ENCODE measurements around the gene ZDHHC4. TPM values are rescaled to one million over a fixed set of nuclear protein-coding genes. Genes with fewer than 3 reads are reported as not detected.

Gene ZDHHC4
- 65.4 TPM for polyA plus RNA-seq
- long read RNA-seq, donor 1, partial matches to known transcripts: 11 of 22 reads
- long read RNA-seq, donor 1, other reads (novel, unspliced or antisense): 0 of 22 reads
- long read RNA-seq, donor 2, transcript ZDHHC4-205 (8 exons, 1,552 nt): major isoform, 7 of 42 reads
- long read RNA-seq, donor 2, transcript ZDHHC4-201 (8 exons, 1,259 nt): major isoform, 7 of 42 reads
- long read RNA-seq, donor 2, transcript ZDHHC4-203 (9 exons, 1,461 nt): minor isoform, 5 of 42 reads
- long read RNA-seq, donor 2, partial matches to known transcripts: 22 of 42 reads
- long read RNA-seq, donor 2, other reads (novel, unspliced or antisense): 0 of 42 reads
- long read RNA-seq, donor 3, transcript ZDHHC4-208 (2 exons, 718 nt): major isoform, 10 of 48 reads
- long read RNA-seq, donor 3, transcript ZDHHC4-201 (8 exons, 1,259 nt): minor isoform, 8 of 48 reads
- long read RNA-seq, donor 3, transcript ZDHHC4-203 (9 exons, 1,461 nt): minor isoform, 5 of 48 reads
- long read RNA-seq, donor 3, transcript ZDHHC4-205 (8 exons, 1,552 nt): minor isoform, 8 of 48 reads
- long read RNA-seq, donor 3, partial matches to known transcripts: 15 of 48 reads
- long read RNA-seq, donor 3, other reads (novel, unspliced or antisense): 0 of 48 reads
- long read RNA-seq, donor 4, partial matches to known transcripts: 6 of 8 reads
- long read RNA-seq, donor 4, other reads (novel, unspliced or antisense): 0 of 8 reads
- long read RNA-seq, donor 5, partial matches to known transcripts: 10 of 18 reads
- long read RNA-seq, donor 5, other reads (novel, unspliced or antisense): 0 of 18 reads
- long read RNA-seq, donor 6, transcript ZDHHC4-205 (8 exons, 1,552 nt): major isoform, 5 of 45 reads
- long read RNA-seq, donor 6, partial matches to known transcripts: 29 of 45 reads
- long read RNA-seq, donor 6, other reads (novel, unspliced or antisense): 0 of 45 reads
- long read RNA-seq, donor 7, transcript ZDHHC4-208 (2 exons, 718 nt): major isoform, 6 of 16 reads
- long read RNA-seq, donor 7, transcript ZDHHC4-201 (8 exons, 1,259 nt): minor isoform, 5 of 16 reads
- long read RNA-seq, donor 7, partial matches to known transcripts: 0 of 16 reads
- long read RNA-seq, donor 7, other reads (novel, unspliced or antisense): 0 of 16 reads
- long read RNA-seq, donor 8, transcript ZDHHC4-201 (8 exons, 1,259 nt): major isoform, 8 of 90 reads
- long read RNA-seq, donor 8, transcript ZDHHC4-203 (9 exons, 1,461 nt): major isoform, 8 of 90 reads
- long read RNA-seq, donor 8, transcript ZDHHC4-208 (2 exons, 718 nt): minor isoform, 7 of 90 reads
- long read RNA-seq, donor 8, partial matches to known transcripts: 58 of 90 reads
- long read RNA-seq, donor 8, other reads (novel, unspliced or antisense): 0 of 90 reads
- long read RNA-seq, donor 9, transcript ZDHHC4-208 (2 exons, 718 nt): minor isoform, 6 of 42 reads
- long read RNA-seq, donor 9, transcript ZDHHC4-201 (8 exons, 1,259 nt): minor isoform, 7 of 42 reads
- long read RNA-seq, donor 9, transcript ZDHHC4-205 (8 exons, 1,552 nt): minor isoform, 5 of 42 reads
- long read RNA-seq, donor 9, transcript ZDHHC4-203 (9 exons, 1,461 nt): major isoform, 10 of 42 reads
- long read RNA-seq, donor 9, partial matches to known transcripts: 9 of 42 reads
- long read RNA-seq, donor 9, other reads (novel, unspliced or antisense): 0 of 42 reads
- long read RNA-seq, donor 10, transcript ZDHHC4-203 (9 exons, 1,461 nt): minor isoform, 8 of 37 reads
- long read RNA-seq, donor 10, transcript ZDHHC4-201 (8 exons, 1,259 nt): major isoform, 12 of 37 reads
- long read RNA-seq, donor 10, transcript ZDHHC4-205 (8 exons, 1,552 nt): minor isoform, 7 of 37 reads
- long read RNA-seq, donor 10, partial matches to known transcripts: 5 of 37 reads
- long read RNA-seq, donor 10, other reads (novel, unspliced or antisense): 0 of 37 reads
- long read RNA-seq, donor 11, transcript ZDHHC4-201 (8 exons, 1,259 nt): minor isoform, 5 of 41 reads
- long read RNA-seq, donor 11, transcript ZDHHC4-205 (8 exons, 1,552 nt): major isoform, 6 of 41 reads
- long read RNA-seq, donor 11, transcript ZDHHC4-203 (9 exons, 1,461 nt): minor isoform, 5 of 41 reads
- long read RNA-seq, donor 11, partial matches to known transcripts: 21 of 41 reads
- long read RNA-seq, donor 11, other reads (novel, unspliced or antisense): 0 of 41 reads

- Histone ChIP-seq H3K27ac (ENCODE audit: low read length) (peak within 1 kb of the TSS; percentile 77), H3K27me3 (ENCODE audit: control insufficient read depth, insufficient read depth, low read length) (no peaks in the 10 kb centered on the region), H3K4me1 (ENCODE audit: control insufficient read depth, insufficient read depth, low read length) (peaks cover 5% of the 10 kb centered on the region), H3K36me3 (ENCODE audit: control insufficient read depth, insufficient read depth, low read length) (peaks cover 21% of the 10 kb centered on the region), H3K9me3 (ENCODE audit: control insufficient read depth, low read depth, low read length) (no peaks in the 10 kb centered on the region), H3K4me3 (ENCODE audit: low read length) (peak within 1 kb of the TSS; percentile 75)
- no CpG with 5 or more reads among the region's 51 CpGs for WGBS (ENCODE audit: insufficient coverage, low lambda C conversion rate)
- peak; percentile 89 to 93 for DNase-seq
Measured at GRCh38 chr7:6577369-6578113, at the start of gene ZDHHC4. ZDHHC4 (plus strand) TSS chr7:6577454; CDS start chr7:6580562, 3,108 bp downstream.

- Histone ChIP-seq H3K27me3 (ENCODE audit: control insufficient read depth, insufficient read depth, low read length) (peaks cover 77% of the 10 kb centered on the region), H3K4me1 (ENCODE audit: control insufficient read depth, insufficient read depth, low read length) (peaks cover 10% of the 10 kb centered on the region), H3K27ac (ENCODE audit: low read length) (no peak overlapping the region), H3K36me3 (ENCODE audit: control insufficient read depth, insufficient read depth, low read length) (no peaks in the 10 kb centered on the region), H3K4me3 (ENCODE audit: low read length) (no peak overlapping the region), H3K9me3 (ENCODE audit: control insufficient read depth, low read depth, low read length) (no peaks in the 10 kb centered on the region)
- no peak for DNase-seq
- no CpG with 5 or more reads among the region's 13 CpGs for WGBS (ENCODE audit: insufficient coverage, low lambda C conversion rate)
Measured at GRCh38 chr7:6528401-6529130, 48.7 kb upstream of the ZDHHC4 start.

- no CpG with 5 or more reads among the region's 6 CpGs for WGBS (ENCODE audit: insufficient coverage, low lambda C conversion rate)
- H3K27me3 ChIP-seq (ENCODE audit: control insufficient read depth, insufficient read depth, low read length): peaks cover 84% of the 10 kb centered on the region
- DNase-seq: no peak
Measured at GRCh38 chr7:6529643-6530042, 47.6 kb upstream of the ZDHHC4 start.

GRCh38 chr7:6530626-6531491 is 46.4 kb upstream of the ZDHHC4 start:
- no CpG with 5 or more reads among the region's 74 CpGs for WGBS (ENCODE audit: insufficient coverage, low lambda C conversion rate)
- DNase-seq: no peak
- Histone ChIP-seq H3K27me3 (ENCODE audit: control insufficient read depth, insufficient read depth, low read length) (peaks cover 88% of the 10 kb centered on the region), H3K36me3 (ENCODE audit: control insufficient read depth, insufficient read depth, low read length) (no peaks in the 10 kb centered on the region), H3K4me1 (ENCODE audit: control insufficient read depth, insufficient read depth, low read length) (peaks cover 10% of the 10 kb centered on the region), H3K27ac (ENCODE audit: low read length) (no peak overlapping the region), H3K4me3 (ENCODE audit: low read length) (no peak overlapping the region), H3K9me3 (ENCODE audit: control insufficient read depth, low read depth, low read length) (no peaks in the 10 kb centered on the region)

More at GRCh38 chr7:6529643-6530042, 47.6 kb upstream of the ZDHHC4 start:
- peaks cover 10% of the 10 kb centered on the region for H3K4me1 ChIP-seq (ENCODE audit: control insufficient read depth, insufficient read depth, low read length)
- H3K27ac ChIP-seq (ENCODE audit: low read length): no peak overlapping the region
- no peaks in the 10 kb centered on the region for H3K36me3 ChIP-seq (ENCODE audit: control insufficient read depth, insufficient read depth, low read length)
- H3K4me3 ChIP-seq (ENCODE audit: low read length): no peak overlapping the region
- H3K9me3 ChIP-seq (ENCODE audit: control insufficient read depth, low read depth, low read length): no peaks in the 10 kb centered on the region

GRCh38 chr7:6531492-6532279 is 45.6 kb upstream of the ZDHHC4 start:
- DNase-seq: no peak
- Histone ChIP-seq H3K36me3 (ENCODE audit: control insufficient read depth, insufficient read depth, low read length) (no peaks in the 10 kb centered on the region), H3K4me3 (ENCODE audit: low read length) (no peak overlapping the region), H3K9me3 (ENCODE audit: control insufficient read depth, low read depth, low read length) (no peaks in the 10 kb centered on the region), H3K27ac (ENCODE audit: low read length) (no peak overlapping the region), H3K27me3 (ENCODE audit: control insufficient read depth, insufficient read depth, low read length) (peaks cover 90% of the 10 kb centered on the region), H3K4me1 (ENCODE audit: control insufficient read depth, insufficient read depth, low read length) (peaks cover 9% of the 10 kb centered on the region)
- WGBS (ENCODE audit: insufficient coverage, low lambda C conversion rate): 14% methylated on average over 1 of the region's 19 CpGs

- no peak for DNase-seq
- H3K4me3 ChIP-seq (ENCODE audit: low read length): no peak overlapping the region
- no CpG with 5 or more reads among the region's 7 CpGs for WGBS (ENCODE audit: insufficient coverage, low lambda C conversion rate)
- no peaks in the 10 kb centered on the region for H3K36me3 ChIP-seq (ENCODE audit: control insufficient read depth, insufficient read depth, low read length)
- peaks cover 5% of the 10 kb centered on the region for H3K4me1 ChIP-seq (ENCODE audit: control insufficient read depth, insufficient read depth, low read length)
- peaks cover 88% of the 10 kb centered on the region for H3K27me3 ChIP-seq (ENCODE audit: control insufficient read depth, insufficient read depth, low read length)
- no peak overlapping the region for H3K27ac ChIP-seq (ENCODE audit: low read length)
- H3K9me3 ChIP-seq (ENCODE audit: control insufficient read depth, low read depth, low read length): no peaks in the 10 kb centered on the region
Measured at GRCh38 chr7:6532516-6532915, 44.7 kb upstream of the ZDHHC4 start.

- H3K4me3 ChIP-seq (ENCODE audit: low read length): no peak overlapping the region
- H3K36me3 ChIP-seq (ENCODE audit: control insufficient read depth, insufficient read depth, low read length): no peaks in the 10 kb centered on the region
- 20% methylated on average over 1 of the region's 12 CpGs for WGBS (ENCODE audit: insufficient coverage, low lambda C conversion rate)
- no peaks in the 10 kb centered on the region for H3K9me3 ChIP-seq (ENCODE audit: control insufficient read depth, low read depth, low read length)
- H3K4me1 ChIP-seq (ENCODE audit: control insufficient read depth, insufficient read depth, low read length): peaks cover 5% of the 10 kb centered on the region
- DNase-seq: no peak
- peaks cover 76% of the 10 kb centered on the region for H3K27me3 ChIP-seq (ENCODE audit: control insufficient read depth, insufficient read depth, low read length)
- H3K27ac ChIP-seq (ENCODE audit: low read length): no peak overlapping the region
Measured at GRCh38 chr7:6533893-6534495, 43.3 kb upstream of the ZDHHC4 start.

Measured in large intestine (tissue), 12 donors.